ENCODE results near the gene MYLK.

Gene MYLK

DNA sequence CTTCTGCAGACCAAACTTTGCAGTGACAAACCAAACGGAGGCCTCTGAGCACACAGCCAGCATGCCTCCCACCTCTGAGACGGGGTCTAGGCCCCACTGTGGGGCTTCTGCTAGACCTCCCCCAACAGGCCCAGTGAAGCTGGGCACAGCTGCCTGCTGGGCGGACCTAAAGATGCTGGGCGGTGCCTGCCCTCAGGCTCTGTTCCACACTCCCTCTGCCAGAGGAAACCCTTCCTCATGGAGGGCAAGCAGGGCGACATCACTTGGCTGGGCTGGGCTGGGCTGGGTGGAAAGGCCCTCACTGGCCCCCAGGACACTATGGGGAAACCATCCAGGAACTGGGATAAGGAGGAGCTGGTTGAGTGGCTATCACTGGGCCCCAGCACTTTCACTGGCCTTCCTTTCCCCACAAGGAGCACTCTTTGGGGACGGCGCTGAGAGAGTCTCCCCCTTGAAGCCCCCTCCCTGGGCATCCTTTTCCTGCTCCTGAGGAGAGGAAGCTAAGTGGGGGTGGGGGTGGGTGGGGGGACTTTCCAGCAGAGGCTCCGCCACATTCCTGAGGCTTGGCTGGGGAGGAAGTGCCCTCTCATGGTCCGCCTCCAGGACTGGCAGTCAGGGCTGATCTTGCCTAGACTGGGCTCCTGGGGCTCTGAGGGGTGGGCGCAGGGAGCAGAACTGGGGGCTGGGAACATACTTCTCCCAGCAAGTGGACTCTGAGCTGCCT lies 201.2 kb downstream of the MYLK start:
- H3K4me3 ChIP-seq (ENCODE audit: low read depth, low read length), result no peak overlapping the region

DNA sequence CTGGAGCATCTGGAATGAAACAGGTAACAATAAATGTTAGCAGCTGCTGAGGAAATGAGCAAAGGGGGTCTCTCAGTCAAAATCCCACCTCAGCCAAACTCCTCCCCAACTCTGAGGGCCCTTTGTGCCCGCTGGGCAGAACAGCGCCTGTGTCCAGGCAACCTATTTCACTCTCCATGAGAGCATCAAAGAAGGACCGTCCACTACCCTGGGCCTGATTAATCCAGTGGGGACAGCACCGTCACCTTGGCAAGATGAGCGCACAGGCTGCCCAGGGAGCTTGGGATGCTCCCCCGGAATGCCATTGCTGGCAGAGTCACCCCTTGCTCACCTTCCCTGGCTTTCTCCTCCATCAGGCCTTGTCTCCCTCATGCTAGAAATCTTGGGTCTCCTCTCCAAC lies 201.8 kb downstream of the MYLK start:
- no peak overlapping the region for H3K4me3 ChIP-seq (ENCODE audit: low read depth, low read length)

DNA sequence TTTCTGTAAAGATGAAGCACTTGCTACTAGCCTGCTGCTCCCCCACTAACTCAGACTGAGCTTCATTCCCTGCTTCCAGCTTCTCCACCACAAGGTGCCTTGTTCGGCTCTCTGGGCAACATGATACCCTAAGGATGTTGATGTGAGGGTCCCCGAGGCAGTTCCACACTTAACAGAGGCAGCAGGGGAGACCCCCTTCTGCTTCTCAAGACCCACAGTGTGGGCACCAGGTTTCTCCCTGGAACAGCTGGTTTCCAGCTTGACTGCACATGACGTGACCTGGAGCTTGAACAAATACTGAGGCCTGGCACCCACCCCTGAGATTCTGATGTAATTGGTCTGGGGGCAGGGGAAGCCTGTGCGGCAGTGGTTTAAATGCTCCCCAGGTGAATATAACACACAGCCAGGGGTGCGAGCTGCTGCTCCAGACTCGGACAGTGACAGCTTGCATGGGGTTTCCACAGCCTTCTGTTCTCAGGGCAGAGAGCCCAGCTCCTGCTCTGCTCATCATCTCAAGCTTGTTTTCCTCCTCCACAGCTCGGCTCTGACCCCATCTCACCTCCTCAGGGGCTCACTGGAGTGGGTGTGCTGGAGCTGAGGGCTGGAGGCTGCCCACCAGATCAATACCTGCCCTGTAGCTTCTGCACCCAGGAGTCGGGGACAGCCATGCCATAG lies 204.3 kb downstream of the MYLK start:
- H3K4me3 ChIP-seq (ENCODE audit: low read depth, low read length), result no peak overlapping the region

DNA sequence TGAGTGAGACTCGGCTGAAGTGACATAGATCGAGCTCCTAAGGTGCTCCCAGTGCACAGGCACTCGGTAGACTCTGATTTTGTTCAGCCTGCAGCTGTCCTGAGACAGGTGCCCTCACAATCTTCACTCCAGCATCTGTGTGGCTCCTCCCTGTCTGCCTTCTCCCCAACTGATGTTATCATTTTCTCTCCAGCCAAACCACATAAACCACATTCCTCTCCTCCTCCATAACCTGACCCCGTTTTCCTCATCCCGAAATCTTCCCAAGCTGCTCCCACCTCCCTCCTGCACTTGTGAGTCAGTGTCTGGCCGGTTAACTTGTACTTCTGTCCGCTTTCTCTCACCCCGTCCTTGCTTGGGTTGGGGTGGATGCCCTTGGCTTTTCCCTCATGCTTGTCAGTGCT lies 206.0 kb downstream of the MYLK start:
- H3K4me3 ChIP-seq (ENCODE audit: low read depth, low read length), result no peak overlapping the region

DNA sequence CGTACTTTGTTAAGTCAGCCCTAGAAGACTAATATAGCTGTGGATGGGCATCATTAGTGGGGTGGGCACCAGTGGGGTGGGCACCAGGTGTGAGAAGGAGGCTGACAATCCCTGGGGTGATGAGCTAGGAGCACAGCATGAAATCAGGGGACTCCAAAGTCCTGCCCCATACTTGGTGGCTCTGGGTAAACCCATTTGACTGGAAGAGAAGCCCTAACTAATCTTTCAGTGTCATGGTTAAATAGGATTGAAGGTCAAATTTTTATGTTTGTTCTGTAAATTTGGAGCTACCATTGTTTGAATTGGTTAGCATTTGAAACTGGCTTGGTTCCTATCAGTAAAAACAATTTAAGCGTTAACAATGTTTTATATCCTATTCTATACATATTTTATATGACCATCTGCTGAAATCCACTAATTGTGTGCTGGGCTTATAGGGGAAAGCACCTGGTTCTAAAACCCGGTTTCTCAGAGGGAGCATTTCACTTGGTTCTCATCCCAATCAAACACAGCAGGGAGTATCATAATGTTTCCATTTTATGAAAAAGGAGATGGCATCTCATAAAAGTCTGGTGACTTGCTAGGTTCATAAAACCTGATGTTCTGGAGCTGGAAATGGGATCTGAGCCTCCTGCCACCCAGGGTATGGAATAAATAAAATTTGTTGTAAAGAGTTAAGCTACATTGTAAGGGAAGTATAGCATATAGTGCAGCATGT lies 211.5 kb downstream of the MYLK start:
- H3K4me3 ChIP-seq (ENCODE audit: low read depth, low read length), result no peak overlapping the region

DNA sequence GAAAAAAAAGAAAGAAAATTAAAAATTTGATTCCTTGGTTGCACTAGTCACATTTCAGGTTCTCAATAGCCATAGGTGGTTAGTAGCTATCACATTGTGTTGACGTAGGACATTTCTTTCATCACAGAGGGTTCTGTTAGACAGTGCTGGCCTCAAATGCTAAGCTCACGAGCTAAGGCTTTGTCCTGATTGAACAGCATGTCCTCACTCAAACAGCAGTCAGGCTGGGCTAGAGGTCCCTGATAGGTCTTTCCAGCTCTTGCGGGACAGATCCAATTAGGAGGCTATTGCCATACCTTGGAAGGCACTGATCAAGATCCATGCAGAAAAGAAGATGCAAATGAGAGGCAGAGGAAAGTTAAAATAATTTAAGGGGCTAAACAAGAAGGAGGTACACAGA lies 213.4 kb downstream of the MYLK start:
- no peak overlapping the region for H3K4me3 ChIP-seq (ENCODE audit: low read depth, low read length)

DNA sequence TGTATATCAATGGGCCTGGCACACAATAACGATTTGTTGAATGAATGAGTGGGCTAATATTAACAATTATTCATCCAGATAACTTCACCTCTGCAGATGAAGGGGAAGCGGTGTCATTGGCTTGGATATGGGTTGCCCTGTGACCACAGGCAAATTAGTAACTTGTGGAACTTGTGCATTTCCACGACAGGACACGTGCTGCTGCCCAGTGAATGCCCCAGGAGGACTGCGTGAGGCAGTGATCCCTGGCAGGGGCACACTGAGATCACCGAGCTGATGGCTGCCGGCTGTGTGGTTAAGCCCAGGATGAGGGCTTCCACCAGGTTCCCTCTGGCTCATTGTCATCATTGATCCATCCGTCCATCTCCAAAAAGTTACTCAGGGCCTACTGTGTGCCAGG lies 215.2 kb downstream of the MYLK start:
- no peak overlapping the region for H3K4me3 ChIP-seq (ENCODE audit: low read depth, low read length)

DNA sequence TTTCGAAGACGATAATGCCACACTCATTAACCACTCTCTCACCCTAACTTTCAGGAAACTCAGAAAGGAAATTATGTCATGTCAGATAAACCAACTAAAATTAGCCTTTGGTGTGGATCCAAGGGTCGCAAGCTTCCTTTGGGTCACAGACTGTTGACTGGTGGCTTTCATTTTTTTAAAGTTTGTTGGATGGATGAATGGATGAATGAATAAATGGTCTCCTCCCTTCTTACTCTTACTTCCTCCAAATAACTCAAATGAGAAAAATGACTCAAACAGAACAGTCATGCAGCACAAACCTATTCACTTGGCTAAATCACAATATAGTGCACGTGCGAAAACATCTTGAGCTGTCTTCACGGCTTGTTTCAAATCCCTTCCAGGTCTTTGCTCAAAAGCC lies 216.3 kb downstream of the MYLK start:
- no peak overlapping the region for H3K4me3 ChIP-seq (ENCODE audit: low read depth, low read length)

DNA sequence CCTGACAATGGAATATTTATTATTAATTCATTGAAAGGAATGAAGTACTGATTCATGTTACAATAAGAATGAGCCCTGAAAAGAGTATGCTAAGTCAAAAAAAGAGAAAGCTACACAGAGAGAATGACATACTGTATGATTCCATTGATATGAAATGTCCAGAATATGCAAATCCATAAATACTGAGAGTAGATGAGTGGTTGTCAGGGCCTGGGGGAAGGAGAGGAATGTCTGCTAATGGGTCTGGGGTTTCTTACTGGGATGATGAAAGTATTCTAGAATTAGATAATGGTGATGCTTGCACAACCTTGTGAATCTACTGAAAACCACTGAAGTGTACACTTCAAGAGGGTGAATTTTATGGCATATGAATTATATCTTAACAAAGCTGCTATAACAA lies 219.4 kb downstream of the MYLK start:
- no peak overlapping the region for H3K4me3 ChIP-seq (ENCODE audit: low read depth, low read length)

DNA sequence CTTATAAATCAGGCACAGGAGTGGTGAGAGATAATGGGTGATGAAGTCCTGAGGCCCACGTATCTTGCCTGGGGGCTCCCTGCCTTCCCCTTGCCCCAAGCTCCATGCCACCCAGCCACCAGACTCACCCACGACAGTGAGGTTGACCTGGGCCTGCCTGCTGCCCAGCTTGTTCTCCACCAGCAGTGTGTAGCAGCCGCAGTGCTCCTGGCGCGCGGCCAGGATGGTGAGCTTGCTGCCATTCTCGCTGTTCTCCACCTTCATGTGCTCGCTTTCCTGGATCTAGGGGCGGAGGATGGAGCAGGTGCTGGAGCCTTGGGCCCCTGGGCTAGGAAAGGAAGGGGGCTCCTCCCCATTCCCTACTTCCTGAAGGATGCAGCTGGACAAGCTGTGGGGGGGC lies 220.2 kb downstream of the MYLK start:
- no peak overlapping the region for H3K4me3 ChIP-seq (ENCODE audit: low read depth, low read length)

DNA sequence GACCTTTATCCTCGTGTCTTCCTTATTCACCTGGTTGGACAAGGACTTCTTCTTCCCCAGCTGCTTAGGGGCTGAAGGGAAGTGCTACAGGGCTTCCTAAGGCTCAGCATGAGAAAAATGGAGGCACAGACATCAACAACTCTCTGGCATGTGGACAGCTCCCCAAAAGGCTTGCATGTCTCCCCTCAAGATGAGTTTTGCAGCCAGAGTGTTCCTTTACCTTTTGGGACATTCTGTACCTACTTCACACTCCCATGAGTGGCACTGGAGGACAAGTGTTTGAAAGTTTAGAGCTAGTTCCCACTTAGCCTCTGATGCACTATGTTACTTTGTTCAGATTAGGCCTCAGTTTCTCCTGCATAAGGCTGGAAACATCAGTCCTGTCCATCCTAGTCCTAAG lies 222.2 kb downstream of the MYLK start:
- H3K4me3 ChIP-seq (ENCODE audit: low read depth, low read length), result no peak overlapping the region

DNA sequence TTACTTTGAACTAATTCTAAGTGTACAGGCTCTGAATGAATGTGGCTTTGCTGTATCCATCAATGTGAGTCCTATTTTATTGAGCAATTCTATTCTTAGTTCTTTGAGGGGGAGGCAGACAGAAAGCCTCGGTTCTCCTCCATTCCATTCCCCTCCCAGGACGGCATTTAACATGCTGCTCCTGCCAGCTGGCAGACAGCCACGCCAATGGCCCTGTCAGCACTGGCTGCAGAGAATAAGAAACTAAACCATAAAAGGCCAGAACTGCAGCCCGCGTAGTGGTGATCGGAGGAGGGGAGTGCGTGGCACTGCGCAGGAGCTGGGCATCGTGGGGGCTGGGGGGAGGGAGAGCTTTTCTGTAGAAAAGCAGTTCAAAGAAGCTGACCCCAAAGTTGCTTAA lies 223.2 kb downstream of the MYLK start:
- H3K4me3 ChIP-seq (ENCODE audit: low read depth, low read length), result no peak overlapping the region

DNA sequence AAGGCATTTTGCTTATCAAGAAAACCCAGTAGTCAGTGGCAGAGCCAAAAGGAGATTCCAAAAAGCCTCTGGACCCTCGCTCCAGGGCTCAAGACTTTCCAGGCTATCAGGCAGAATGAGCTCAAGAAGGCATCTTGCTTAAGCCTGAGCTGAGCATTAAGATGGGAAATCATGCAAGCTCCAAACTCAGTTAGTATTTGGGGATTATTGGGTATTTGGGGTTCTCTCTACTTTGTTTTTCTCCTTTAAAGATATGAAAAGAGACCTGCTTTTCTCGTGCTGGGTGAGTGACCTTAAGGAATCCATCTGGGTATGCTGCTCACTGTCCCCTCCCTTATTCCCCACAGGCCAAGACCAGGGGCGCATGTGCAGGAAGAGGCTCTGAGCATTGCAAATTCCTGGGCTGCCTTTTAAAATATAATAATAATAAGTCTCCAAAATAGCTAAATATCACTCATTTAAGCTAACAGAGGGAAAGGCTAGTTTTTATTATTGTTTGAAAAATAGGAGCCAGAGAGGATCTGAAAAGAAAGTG lies 223.9 kb downstream of the MYLK start:
- no peak overlapping the region for H3K4me3 ChIP-seq (ENCODE audit: low read depth, low read length)

DNA sequence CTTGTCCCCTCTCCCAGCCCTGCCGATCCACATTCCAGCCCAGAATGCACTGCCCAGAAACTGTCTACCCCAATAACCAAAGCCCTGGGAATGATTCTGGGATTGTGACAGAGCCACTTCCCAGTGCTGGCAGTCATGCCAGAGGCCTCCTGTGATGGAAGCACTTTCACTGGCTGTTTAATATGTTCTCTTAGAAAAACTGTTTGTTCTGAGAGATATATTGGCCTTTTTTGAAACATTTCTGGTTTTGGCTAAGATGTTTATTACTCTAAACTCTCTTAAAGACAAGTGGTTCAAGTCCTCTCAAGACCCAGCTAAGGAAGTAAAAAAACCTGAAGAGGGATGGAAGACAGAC lies 225.3 kb downstream of the MYLK start:
- no peak overlapping the region for H3K4me3 ChIP-seq (ENCODE audit: low read depth, low read length)

DNA sequence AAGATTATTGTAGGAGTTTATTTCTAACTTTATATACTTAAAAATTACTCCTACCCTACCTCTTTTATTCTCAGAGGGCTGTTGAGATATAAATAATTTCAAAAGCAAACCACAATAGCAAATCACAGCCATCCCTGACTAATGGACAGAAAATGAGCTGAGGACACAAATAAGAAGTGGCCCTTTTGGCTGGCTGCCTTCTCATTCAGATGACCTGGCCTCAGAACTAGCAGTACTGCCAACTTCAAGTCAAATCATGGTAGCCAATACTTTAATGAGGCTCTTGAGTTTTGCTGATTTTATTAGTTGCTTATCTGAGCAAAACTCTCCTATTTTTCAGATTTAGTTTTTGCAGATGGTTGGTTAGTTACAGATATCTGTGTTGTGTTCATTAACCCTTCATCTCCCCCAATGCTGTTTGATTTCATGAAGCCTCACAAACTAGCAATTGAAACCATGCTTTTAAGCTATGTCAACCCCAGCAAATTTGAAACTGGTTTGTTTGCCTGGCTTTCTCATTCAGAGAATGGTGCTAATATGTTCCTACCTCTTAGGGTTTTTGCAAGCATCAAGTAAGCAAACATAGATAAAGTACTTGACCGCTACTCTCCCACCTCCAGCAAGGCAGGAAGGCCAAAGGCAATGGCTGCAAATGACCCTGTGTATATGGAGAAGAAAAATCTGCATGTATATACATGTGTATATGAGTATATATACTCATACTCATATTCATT lies 225.8 kb downstream of the MYLK start:
- no peak overlapping the region for H3K4me3 ChIP-seq (ENCODE audit: low read depth, low read length)

DNA sequence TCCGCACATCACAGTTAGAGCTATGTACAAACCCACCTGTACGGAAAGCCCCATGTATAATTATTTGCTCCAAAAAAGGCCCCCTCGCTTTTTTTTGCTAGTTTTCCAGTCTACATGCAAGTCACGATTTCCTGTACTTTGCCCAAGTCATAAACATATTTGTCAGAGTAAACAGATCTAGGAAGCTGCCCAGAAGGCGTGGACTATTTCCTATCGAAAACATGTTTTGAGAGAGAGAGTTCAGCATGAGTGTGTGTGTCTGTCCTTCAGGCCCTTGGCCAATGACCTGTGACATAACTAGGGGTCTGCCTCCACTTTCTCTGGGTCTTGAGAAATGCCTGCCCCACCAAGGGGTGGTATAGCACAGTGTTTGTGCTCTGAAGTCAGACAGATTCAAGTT lies 226.6 kb downstream of the MYLK start:
- H3K4me3 ChIP-seq (ENCODE audit: low read depth, low read length), result no peak overlapping the region

DNA sequence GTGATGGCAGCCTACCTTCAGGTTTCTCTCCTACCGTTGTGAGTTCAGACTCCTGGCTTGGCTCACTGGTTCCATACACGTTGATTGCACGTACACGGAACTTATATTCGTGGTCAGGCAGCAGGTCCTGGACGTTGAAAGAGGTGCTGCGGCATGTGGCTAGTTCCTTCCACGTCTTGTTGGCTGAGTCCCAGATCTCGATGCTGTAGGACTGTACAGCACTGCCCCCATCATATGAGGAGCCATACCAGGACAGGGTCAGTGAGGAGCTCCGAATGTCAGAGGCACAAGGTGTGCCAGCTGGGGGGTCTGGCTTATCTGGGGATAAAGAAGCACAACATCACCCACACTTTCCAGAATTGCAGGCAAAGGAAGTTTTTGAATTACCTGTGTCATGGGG lies 227.0 kb downstream of the MYLK start:
- no peak overlapping the region for H3K4me3 ChIP-seq (ENCODE audit: low read depth, low read length)

DNA sequence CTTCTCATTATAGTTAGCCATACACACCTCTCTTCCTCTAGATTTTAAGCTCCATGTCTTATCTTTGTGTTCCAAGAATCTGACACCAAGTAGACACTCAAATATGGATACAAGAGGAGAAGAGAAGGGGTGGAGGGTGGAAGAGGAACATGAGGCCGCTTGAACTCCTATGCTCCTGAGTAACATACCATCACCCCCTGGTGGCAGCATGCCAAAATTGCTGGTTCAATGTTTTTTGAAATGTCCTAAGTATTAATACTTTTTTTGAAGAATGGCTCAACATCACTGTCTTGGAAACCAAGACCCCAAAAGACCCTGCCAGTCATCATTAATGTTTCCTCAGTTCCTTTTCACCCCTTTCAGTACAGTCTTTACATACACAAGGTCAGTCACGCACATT lies 227.4 kb downstream of the MYLK start:
- H3K4me3 ChIP-seq (ENCODE audit: low read depth, low read length), result no peak overlapping the region

DNA sequence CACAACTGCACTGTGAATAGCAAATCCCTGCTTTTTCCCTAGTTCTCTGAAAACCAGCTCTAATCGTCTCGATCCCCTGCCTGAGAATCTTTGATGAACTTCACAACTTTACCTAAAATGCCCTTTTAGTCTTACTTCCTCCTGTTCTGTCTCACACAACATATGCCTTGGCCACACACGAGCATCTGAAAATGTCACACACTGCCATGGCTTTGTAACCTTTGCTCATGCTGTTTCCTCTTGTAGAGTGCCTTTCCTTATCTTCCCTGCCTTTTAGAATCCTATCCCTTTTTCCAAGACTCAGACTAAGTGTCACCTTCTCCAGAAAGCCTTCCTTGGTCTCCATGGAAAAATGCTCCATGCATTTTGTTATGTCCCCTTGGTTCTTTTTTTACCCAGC lies 227.9 kb downstream of the MYLK start:
- H3K4me3 ChIP-seq (ENCODE audit: low read depth, low read length), result no peak overlapping the region

DNA sequence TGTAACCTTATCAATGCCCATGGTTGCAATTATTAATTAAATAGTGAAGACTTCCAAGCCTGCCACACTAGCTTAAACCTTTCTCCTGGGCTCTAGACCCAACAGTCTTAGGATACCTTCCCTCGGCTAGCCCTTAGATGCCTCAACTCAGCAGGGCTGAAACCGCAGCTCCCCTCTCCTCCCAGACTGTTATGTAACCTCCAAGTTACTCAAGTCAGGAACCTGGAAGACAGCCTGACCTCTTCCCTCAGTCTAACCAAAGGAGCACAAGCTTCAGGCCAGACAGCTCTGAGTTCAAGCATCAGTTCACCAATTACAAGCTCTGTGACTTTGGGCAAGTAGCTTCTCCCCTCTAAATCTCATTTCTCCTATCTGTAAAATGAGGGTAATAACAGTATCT lies 228.7 kb downstream of the MYLK start:
- no peak overlapping the region for H3K4me3 ChIP-seq (ENCODE audit: low read depth, low read length)

DNA sequence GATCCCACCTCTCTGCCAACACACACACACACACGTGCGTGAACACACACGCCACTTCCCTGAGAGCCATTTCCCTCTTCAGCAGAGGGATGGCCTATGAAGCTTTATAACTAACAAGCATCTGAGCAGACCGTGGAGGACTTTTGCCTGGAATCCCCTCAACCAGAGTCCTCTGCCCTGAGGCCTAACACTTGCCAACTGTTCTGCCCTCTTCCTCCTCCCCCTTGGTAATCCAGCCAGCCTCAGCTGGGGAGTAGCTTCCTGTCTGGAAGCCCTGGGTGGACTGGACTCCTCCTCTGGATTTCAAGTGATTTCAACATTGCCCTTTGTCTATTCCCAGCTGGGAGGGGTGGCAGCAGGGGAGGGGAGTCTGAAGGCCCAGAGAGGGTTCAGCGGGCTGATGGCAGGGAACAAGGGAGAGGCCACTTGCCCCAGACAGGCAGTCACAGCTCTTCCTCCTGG lies 230.9 kb downstream of the MYLK start:
- no peak overlapping the region for H3K4me3 ChIP-seq (ENCODE audit: low read depth, low read length)

All from iPS-11a (cell line).